GM19452 (cell line): ENCODE measurements around the gene ARHGEF38.

Source experiments
- ATAC-seq: cut with Tn5 transposase; IDR thresholded peaks from one replicate; pipeline ENCODE4 v1.9.1; 2021; ENCODE audit not compliant: unreplicated experiment

ARHGEF38 gene, protein sequence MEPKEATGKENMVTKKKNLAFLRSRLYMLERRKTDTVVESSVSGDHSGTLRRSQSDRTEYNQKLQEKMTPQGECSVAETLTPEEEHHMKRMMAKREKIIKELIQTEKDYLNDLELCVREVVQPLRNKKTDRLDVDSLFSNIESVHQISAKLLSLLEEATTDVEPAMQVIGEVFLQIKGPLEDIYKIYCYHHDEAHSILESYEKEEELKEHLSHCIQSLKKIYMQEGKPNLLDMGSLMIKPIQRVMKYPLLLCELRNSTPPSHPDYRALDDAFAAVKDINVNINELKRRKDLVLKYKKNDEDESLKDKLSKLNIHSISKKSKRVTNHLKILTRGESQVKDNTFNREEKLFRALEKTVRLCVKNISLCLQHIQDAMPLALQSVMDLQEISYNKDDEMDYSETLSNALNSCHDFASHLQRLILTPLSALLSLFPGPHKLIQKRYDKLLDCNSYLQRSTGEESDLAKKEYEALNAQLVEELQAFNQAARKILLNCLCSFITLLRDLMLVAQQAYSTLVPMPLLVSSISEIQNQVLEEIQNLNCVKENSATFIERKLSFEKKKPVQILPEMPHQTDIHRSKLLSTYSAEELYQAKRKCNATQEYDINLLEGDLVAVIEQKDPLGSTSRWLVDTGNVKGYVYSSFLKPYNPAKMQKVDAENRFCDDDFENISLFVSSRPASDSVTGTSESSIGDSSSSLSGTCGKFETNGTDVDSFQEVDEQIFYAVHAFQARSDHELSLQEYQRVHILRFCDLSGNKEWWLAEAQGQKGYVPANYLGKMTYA

DNA sequence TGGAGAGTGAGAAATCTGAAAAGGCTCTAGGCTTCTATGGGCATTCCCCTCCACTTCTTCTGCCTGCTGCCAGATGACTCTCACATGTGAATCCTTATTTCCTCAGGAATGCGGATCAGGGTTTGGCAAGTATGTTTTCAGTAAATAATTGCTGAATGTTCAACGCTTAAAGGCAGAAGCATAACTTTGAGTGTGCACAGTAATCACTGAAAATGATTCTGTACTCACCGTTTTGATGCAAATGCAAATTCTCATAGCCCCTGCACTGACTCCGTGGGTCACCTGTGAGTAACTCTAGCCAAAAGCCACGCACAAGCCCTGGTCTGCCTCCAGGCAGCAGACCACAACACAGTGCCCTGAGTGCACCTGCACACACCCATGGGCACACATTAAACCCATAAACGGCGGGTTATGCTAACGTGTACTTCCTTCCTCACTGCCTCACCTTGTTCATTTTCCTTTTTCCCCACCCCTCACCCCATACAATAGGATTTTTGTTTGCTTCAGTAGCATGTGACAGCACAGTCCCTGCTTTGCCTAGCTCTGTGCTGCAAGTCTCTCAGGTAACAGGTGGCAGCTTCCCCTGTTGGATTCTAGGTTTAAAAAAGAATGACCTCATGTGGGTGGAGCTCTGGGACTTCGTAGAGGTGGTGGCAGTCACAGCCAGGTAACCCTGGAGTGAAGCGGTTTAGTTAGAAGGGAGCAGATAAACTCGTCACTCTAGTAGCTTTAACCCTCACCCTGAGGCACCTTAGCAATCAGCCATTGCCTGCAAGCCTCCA, at the start of gene ARHGEF38:
ARHGEF38 (plus strand) TSS at position 656 of the 782 bp plus-strand sequence. CDS start 146 bp downstream, outside the sequence.
- ATAC-seq: no peak

DNA sequence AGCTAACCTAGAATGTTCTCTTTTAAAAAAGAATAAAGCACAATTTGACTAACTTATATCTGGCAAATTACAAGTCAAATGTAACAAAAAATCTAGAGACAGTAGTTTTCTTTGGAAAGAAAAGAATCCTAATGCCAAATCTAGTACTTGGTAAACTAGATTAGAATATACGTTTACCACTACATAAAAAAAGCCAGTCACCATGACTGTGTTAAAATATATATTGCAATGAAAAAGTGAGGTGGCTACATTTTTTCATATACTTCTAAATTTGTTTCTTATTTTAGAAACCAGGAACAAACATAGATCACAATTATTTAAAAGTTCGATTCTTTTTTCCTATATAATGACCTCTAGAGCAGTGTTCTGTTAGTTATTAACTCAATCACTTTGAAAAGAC, 48.9 kb upstream of the ARHGEF38 start:
- no peak for ATAC-seq

DNA sequence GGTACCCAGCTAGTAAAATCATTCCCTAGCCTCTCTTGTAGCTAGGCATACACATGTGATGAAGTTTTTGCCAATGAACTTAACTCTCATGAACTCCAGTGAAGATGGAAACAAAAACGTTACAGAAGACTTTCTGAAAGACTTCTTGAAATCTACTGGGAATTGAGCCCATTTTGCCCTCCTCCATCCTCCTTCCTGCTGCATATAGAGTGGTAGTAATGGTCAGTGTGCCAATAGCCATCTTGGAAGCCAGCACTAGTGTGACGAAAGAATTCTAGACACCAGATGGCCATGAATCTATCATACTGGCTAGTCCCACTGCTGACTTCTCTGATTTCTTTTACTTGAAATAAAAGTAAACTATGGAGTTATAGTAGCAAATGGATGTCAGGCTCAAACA, 47.7 kb upstream of the ARHGEF38 start:
- ATAC-seq: no peak

DNA sequence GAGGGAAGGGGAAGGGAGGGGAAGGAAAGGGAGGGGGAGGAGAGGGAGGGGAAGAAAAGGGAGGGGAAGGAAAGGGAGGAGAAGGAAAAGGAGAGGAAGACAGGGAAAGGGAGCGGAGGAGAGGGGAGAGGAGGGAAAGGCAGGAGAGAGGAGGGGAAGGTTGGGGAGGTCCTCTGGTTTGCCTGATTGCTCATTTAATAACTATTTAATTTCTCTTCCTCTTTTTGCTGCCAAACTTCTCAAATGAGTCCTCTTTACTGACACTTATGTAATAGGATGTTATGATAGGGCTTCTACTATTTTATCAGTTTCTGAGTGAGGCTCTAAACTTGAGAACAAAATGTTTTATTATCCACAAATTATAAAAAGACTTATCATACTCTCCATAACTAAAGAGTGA, 43.1 kb upstream of the ARHGEF38 start:
- peak; percentile 99 for ATAC-seq

DNA sequence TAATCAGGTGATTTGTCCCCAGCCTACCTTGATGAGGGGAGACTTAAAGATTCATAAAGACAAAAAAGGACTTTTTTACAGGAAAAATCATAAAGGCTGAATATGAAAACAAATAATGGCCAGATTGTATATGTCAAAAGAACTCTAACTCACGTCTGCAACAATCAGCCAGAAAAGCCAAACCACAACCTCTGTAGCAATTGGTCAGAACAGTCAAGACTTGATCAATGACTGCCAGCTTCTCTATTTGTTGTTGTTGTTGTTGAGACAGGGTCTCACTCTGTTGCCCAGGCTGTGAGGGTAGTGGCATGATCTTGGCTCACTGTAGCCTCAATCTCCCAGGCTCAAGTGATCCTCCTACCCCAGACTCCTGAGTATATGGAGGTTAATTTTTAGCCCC, 42.7 kb upstream of the ARHGEF38 start:
- peak; percentile 41 for ATAC-seq

DNA sequence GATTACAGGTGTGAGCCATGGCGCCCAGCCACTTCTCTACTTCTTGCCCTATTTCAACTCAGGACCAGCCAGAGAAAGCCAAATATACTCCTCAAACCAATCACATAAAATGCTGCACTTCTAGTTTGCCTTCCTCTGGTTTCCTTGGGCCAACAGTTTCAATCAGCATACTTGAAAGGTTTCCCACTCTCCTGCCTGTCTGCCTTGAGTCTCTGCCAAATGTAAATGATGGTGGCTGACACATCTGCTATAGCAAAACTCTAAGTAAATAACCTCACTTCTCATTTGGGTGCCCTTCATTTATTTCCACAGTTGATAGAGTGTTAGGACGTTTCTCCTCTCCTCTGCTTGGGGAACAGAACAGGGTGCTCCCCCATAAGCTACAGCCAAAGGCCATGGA, 42.2 kb upstream of the ARHGEF38 start:
- no peak for ATAC-seq

DNA sequence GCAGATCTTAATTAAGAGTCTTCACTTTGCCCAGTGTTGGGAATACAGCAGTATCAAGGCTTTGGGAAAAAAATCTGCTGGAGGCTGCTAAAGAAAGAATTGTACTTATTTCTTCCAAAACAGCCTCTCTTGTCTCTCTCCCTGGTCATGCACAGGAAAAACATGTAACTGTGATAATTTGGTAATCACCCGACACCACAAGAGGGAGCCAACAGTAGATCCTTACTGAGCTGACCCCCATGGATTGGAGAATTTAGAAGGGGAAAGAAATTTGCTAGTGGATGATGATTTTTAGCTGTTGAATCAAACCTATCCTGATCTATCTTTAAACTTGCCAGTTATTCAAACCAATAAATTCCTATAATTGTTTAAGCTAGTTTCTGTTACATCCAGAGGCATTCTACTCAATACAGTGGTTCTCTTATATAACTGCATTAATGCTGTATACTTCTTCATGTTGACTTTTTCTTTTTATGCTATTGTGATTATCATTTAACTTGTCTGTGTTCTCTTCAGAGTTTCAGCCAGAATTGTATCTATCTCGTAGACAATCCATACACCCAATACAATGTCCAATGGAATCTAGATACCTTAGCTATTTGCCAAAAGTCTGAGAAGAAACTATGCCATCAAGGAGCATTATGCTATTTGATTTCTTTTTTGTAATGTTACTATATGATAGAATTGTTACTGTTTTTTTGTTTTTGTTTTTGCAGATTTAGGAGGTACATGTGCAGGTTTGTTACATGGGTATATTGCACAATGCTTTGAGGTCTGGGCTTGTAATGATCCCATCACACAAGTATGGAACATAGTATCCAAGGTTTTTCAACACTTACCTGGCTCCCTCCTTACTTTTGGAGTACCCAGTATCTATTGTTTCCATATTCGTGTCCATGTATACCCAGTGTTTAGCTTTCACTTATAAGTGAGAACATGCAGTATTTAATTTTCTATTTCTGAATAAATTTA, 31.3 kb upstream of the ARHGEF38 start:
- ATAC-seq: peak; percentile 58

DNA sequence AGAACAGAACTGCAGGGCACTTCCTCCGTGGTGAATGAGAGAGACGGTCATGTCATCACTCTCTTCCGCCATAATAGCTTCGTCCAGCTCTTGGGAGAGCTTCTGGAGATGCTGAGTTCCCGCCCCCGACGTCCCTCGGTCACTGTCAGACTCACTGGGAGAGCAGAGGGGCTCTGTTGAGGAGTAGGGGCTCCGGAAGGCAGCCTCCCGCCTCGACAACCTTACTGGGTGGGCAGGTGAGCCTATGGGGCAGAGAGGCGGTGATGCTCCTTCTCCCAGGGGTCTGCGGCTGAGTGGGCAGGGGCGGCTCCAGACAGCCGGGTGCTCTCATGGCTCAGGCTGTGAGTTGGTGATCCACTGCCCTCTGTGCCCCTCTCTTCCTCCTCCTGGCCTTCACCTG, 25.8 kb upstream of the ARHGEF38 start:
- no peak for ATAC-seq

DNA sequence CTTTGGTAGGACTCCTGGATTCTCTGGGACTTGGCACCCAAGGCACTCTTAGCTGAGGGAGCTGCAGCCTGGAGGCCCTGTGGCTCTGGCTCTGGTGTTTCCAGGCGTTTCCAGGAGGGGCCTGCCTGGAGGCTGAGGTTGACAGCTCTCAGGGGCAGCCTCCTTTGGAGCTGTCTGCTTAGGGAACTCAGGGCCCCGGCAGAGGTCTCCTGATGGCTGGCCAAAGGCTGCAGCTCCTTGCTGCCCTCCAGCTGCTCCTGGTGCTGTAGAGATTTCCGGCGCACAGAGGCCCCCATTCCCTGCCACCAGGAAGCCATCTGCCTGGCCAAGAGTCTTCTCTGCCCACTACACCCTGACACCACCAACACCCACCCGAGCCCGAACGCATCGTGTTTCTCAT, 25.3 kb upstream of the ARHGEF38 start:
- ATAC-seq: no peak

DNA sequence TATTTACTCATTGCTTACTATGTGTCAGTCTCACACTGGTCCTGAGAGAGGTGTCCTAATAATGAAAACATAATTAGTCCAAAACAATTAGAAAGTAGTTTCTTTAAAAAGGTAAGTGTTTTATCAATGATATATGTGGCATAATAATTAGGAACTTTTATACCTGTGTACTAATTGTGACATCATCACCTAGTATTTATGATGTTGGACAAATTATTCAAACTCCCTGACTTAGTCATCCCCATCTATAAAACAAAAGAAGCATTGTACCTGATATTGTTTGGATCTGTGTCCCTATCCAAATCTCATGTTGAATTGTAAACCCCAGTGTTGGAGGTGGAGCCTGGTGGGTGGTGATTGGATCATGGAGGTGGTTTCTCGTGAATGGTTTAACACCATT, 15.8 kb upstream of the ARHGEF38 start:
- ATAC-seq: no peak

DNA sequence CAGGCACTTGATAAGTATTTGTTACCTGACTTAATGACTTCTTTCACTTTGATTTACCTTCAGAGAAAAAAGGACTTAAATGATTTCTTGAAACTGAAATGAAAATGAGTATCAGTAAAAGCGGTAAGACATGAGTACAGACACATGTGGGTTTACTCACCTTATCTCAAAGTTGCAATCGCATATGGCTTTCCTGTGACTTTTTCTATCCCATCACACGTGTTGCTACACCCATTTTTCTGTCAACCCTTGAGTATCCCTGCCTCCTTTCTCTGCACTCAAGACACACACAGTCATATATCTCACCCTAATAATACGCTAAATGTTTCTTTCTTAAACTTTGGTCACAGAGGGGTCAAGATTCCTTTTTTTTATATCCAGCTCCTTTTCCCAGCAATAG, 11.0 kb upstream of the ARHGEF38 start:
- ATAC-seq: no peak

DNA sequence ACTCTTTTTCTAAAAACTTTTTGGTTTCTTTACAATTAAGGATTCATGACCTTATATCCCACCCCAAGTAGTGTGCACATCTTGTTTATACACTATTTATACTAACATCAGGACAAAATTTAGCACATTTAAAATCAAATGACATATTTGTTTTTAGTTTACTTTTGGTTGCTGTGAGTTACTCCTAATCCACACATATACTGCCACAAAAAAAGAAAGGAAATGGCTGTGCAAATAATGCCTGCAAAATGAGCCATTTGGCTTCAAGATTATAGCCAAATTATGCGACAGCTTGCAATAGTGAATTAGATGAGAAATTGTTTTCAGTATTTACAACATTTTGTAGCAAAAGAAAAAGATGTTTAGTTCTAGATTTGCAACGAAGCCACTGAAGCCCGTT, 10.4 kb upstream of the ARHGEF38 start:
- no peak for ATAC-seq

DNA sequence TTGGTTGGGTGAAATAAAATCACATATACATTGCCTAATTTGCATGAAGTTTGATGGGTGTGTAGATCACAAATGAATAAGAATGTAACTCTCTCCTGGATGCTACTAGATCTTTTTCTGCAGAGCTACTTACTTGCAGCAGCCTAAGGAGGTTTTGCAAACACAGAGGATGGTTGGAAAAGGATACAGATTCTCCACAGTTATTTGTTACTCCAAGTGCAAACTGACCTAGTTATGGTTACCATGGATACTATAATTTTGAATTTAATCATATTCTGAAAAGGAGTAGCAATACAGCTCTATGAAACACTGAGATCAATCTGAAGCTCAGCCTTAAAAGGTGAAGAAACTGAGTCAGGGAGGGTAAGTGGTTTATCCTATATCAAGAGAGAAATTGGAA, 9.1 kb upstream of the ARHGEF38 start:
- no peak for ATAC-seq

DNA sequence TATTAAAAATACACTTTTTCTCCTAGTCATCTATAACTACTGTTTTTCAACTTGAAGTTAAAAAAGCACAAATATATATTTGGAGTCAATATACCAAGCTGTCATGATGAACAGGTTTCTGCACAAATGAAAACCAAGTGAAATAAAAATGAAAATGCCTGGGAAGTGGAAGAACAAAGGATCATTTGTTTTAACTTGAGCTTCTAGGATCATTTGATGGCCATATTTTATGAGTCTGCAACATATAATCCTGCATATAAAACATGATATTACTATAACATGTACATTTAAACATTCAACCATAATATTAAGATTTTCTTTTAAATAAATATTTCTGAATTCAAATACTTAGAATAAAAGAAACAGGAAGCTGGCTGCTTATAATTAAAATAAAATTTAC, 8.5 kb upstream of the ARHGEF38 start:
- no peak for ATAC-seq

DNA sequence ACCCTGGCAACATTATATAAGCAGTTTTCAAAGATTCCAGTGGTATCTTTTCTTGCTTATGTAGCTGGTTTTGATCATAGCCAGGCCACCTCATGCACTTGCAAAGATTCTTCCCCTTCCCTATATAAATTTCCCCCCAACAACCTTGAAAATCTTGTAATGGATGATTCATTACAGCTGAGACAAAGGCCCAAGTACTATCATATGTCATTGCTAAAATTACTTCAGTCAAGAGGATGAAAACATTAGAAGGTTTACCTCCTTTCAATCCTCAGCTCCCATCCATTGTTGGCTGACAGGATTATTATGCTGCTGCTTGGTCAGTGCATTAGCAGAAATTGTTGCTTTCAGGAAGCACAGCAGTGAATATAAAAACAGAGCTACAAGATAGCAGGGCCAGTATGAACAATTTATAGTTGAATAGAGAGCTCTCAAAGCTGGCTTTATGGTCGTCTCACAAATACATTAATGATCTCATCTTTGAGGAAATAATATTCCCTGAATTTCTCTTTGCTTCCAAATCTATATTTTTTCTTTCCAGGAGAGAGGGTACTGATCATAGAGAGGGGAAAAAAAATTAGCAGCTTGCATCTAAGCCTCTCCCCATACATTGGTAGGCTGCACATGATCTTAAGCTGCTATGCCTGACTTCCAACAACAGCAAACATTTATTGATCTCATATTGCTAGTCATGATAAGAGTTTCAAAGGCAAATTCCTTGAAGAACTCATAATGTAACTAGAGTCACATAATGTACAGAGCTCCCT, 7.7 kb upstream of the ARHGEF38 start:
- ATAC-seq: no peak

DNA sequence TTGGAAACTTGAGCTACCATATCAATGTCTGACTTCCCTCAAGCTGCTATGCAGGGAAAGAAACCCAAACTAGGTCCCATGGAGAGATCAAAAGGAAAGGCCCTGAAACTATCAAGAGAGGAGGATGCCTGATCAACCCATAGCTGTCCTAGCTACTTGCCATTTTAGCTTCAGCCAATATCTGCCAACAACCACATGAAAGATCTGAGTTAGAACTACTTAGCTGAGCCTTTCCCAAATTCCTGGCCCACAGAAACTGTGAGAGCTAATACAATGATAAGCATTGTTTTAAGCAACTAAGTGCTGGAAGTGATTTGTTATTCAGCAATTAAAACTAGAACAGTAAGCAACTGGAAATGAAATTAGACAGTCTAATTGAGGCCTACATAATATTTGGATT, 6.3 kb upstream of the ARHGEF38 start:
- ATAC-seq: no peak

DNA sequence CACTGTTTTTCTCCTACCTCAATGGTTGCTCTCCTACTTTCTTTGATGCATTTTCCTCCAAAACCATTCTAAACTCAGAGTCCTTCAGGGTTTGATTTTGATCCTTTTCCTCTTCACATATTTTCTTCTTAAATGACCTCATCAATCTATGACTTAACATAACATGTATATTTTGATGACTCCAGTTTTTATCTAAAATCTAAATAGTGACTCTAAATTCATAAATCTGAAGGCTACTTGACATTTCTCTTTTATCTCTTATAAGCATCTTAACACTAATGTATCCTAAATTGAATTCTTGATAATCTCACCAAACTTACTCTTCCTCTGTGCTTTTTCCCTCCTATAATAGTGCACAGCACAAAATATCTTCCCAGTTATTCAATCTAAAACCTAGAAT, 4.7 kb upstream of the ARHGEF38 start:
- no peak for ATAC-seq

DNA sequence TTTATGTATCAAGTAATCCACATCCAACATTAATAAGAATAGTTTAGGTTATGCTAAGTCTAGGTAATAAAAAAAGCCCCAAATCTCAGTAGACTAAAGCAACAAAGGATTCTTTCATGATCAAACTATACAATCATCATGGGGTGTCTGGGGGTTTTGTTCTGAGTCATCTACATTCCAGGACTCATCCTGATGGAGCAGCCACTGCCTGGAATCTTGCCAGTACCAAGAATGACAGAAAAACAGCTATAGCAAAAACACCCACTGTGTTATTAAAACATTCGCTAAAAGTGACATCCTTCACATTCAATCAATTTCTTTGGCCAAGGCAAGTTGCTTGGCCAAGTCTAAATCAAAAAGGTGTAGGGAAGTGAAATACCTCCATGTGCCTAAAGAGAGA, 3.9 kb upstream of the ARHGEF38 start:
- no peak for ATAC-seq

DNA sequence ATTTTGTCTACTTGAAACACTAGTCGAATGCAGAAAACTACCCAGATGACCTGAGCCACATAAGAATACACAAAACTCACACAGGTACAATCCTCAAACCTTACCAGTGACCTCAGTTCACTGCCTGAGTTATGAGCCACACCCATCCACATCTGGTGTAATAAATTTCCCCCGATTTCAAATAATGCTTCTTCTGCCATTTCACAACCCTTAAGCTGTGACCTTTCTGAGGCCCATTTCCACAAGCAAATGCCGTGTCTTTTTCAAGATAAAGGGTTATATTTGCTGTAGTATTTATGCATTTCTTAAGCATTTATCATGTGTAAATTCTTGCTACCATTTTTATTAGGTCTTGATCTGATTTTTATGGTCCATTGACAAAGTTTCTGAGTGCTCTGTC, 1.8 kb upstream of the ARHGEF38 start:
- no peak for ATAC-seq

DNA sequence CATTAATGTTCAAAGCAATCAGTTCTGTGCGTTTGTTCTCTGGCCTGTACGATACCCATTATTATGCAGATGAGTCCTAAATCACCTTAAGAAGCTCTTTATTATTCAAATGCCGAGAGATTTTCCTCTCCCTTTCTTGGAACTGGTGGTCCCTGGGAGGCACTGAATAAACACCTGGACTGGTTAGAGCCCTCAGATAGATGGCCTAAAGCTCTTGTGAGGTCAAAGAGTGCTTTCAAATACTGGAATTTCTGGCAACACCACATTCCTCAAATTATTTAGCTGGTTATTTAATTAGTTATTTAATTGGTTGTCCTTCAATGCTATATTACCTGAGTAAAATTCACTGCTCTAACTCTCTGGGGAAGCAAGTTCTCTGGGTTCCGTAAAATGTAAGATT, 3.0 kb downstream of the ARHGEF38 start:
- no peak for ATAC-seq
